Measurements from ENCODE around the gene ISX. TPM values are rescaled to one million over a fixed set of nuclear protein-coding genes. Genes with fewer than 3 reads are reported as not detected.

Gene ISX
- not detected for total RNA-seq
- long read RNA-seq: 0 reads

GRCh38 chr22:35065796-35066218 lies at the start of gene ISX:
Gene ISX (plus strand): TSS chr22:35066158. CDS start chr22:35067088, 930 bp downstream.
- Histone ChIP-seq H3K4me3 (no peak within 1 kb of the TSS), H3K27ac (replicated peaks) (no peak within 1 kb of the TSS), H3K27me3 (ENCODE audit: low read depth) (peaks cover 39% of the 10 kb centered on the region), H3K36me3 (no peaks in the 10 kb centered on the region), H3K9me3 (replicated peaks) (no peaks in the 10 kb centered on the region), H3K4me1 (no peaks in the 10 kb centered on the region)
- DNase-seq: no peak
- intact Hi-C loops (cut with micrococcal nuclease): no loop called here
- TF ChIP-seq CTCF (IDR thresholded peaks at IDR 0.05; ENCODE audit: borderline replicate concordance): no peak

- Histone ChIP-seq H3K27ac (replicated peaks) (no peak overlapping the region), H3K9me3 (replicated peaks) (no peaks in the 10 kb centered on the region), H3K4me3 (no peak overlapping the region), H3K4me1 (no peaks in the 10 kb centered on the region), H3K36me3 (no peaks in the 10 kb centered on the region), H3K27me3 (ENCODE audit: low read depth) (peaks cover 73% of the 10 kb centered on the region)
- no peak for DNase-seq
- intact Hi-C loops (cut with micrococcal nuclease): no loop called here
- no peak for TF ChIP-seq CTCF (IDR thresholded peaks at IDR 0.05; ENCODE audit: borderline replicate concordance)
Observed at GRCh38 chr22:35016909-35017308, 49.0 kb upstream of the ISX start.

- H3K27ac ChIP-seq (replicated peaks): no peak overlapping the region
- intact Hi-C loops (cut with micrococcal nuclease): no loop called here
- H3K9me3 ChIP-seq (replicated peaks): no peaks in the 10 kb centered on the region
- H3K36me3 ChIP-seq: no peaks in the 10 kb centered on the region
- no peak overlapping the region for H3K4me3 ChIP-seq
- H3K4me1 ChIP-seq: peaks cover 2% of the 10 kb centered on the region
- DNase-seq: no peak
- H3K27me3 ChIP-seq (ENCODE audit: low read depth): peaks cover 76% of the 10 kb centered on the region
- TF ChIP-seq CTCF (IDR thresholded peaks at IDR 0.05; ENCODE audit: borderline replicate concordance): no peak
Observed at GRCh38 chr22:35018995-35019394, 47.0 kb upstream of the ISX start.

DNA sequence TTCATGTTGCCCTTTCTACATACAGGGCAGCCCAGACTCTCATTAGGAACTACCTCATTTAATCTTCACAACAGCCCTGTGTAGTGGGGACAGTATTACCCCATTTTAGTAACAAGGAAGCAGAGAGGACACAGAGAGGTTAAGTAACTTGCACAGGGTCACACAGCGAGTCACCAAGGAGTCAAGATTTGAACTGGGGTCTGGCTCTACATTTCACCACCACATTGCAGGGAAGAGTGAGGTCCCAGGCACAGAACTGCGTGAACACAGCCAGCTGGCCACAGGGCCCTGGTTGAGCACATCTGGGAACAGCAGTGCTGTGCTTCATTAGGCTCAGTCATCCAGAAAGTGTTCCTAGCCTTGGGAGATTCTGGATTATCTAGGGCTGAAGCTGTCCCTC lies 45.4 kb upstream of the ISX start:
- DNase-seq: no peak
- no peak overlapping the region for H3K4me3 ChIP-seq

DNA sequence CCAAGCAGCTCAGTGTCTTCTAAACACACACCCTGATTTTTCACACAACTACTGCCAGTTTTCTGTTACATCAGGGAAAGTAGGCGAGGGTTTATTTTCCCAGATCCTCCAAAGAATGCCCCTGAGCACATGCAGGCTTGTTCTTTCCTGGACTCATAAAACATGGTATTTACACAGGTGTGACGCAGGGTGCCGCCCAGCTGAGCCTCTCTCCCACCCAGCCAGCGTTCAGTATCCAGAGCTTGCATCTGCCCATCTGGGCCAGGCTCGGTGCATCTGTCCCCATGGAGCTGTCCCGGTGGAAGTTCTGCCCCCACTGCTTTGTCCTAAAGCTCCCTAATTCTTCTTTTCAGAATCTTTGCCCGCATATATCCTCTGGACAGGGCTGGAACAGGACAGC lies 44.8 kb upstream of the ISX start:
- no peak for DNase-seq
- TF ChIP-seq CTCF (IDR thresholded peaks at IDR 0.05; ENCODE audit: borderline replicate concordance): no peak
- Histone ChIP-seq H3K27ac (replicated peaks) (no peak overlapping the region), H3K4me3 (no peak overlapping the region), H3K4me1 (peaks cover 5% of the 10 kb centered on the region), H3K27me3 (ENCODE audit: low read depth) (peaks cover 78% of the 10 kb centered on the region), H3K36me3 (no peaks in the 10 kb centered on the region), H3K9me3 (replicated peaks) (peaks cover 4% of the 10 kb centered on the region)
- intact Hi-C loops (cut with micrococcal nuclease): no loop called here

More for the DNA sequence above, 45.4 kb upstream of the ISX start:
- Histone ChIP-seq H3K27ac (replicated peaks) (no peak overlapping the region), H3K27me3 (ENCODE audit: low read depth) (peaks cover 79% of the 10 kb centered on the region), H3K9me3 (replicated peaks) (no peaks in the 10 kb centered on the region), H3K36me3 (no peaks in the 10 kb centered on the region), H3K4me1 (peaks cover 5% of the 10 kb centered on the region)
- intact Hi-C loops (cut with micrococcal nuclease): no loop called here
- no peak for TF ChIP-seq CTCF (IDR thresholded peaks at IDR 0.05; ENCODE audit: borderline replicate concordance)

DNA sequence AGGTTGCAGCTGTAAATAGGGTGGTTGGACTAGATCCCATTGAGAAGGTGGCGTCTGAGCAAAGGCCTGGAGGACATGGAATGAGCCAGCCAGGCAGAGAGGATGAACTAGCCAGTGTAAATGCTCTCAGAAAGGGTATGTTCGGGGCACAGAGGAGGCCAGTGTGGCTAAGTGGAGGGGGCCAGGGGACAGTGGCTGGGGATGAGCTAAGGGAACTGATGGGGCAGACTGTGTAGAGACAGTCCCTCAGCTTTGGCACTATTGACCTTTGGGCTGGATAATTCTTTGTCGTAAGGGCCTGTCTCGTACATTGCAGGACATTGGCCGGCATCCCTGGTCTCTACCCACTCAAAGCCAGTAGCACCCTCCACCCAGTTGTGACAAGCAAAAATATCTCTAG lies 43.7 kb upstream of the ISX start:
- TF ChIP-seq CTCF (IDR thresholded peaks at IDR 0.05; ENCODE audit: borderline replicate concordance): no peak
- H3K9me3 ChIP-seq (replicated peaks): peaks cover 4% of the 10 kb centered on the region
- H3K4me3 ChIP-seq: no peak overlapping the region
- H3K36me3 ChIP-seq: no peaks in the 10 kb centered on the region
- intact Hi-C loops (cut with micrococcal nuclease): no loop called here
- peaks cover 75% of the 10 kb centered on the region for H3K27me3 ChIP-seq (ENCODE audit: low read depth)
- peaks cover 5% of the 10 kb centered on the region for H3K4me1 ChIP-seq
- no peak overlapping the region for H3K27ac ChIP-seq (replicated peaks)
- DNase-seq: no peak
